ENCODE measurements around the gene CLIC3. TPM values are rescaled to one million over a fixed set of nuclear protein-coding genes. Genes with fewer than 3 reads are reported as not detected.

CLIC3 gene
- total and polyA plus RNA-seq, 10 donors, result 2.9 to 10.7 (median 5.4) TPM

GRCh38 chr9:136977649-136978072 lies 18.7 kb downstream of the CLIC3 start:
- TF ChIP-seq POLR2AphosphoS5 (IDR thresholded peaks at IDR 0.05), result no peak
- TF ChIP-seq POLR2A (IDR thresholded peaks at IDR 0.05), result no peak
- no peak for TF ChIP-seq CTCF (IDR thresholded peaks at IDR 0.05 in 8 of 11, conservative IDR thresholded peaks at IDR 0.05 in 3 of 11)
- no peaks in the 10 kb centered on the region for H3K36me3 ChIP-seq
- H3K4me1 ChIP-seq, result peaks cover 22 to 97% (median 69%) of the 10 kb centered on the region in 6 donors
- no peak for DNase-seq
- intact Hi-C loops (cut with DNase I; ENCODE audit: low total_unique reads), result no loop called here
- peak overlapping the region; percentile 60 to 84 (median 76) for H3K27ac ChIP-seq
- no peaks in the 10 kb centered on the region for H3K9me3 ChIP-seq
- peak overlapping the region; percentile 29 to 69 (median 40) for H3K4me3 ChIP-seq
- peaks cover 0 to 61% (median 9%) of the 10 kb centered on the region in 7 donors for H3K27me3 ChIP-seq (replicated peaks in 1 of 7)
- 35 to 48% (median 38%) methylated on average over 20 to 33 of the region's 33 CpGs; no CpG with 5 or more reads in 1 of the 5 donors for WGBS, 5 donors

GRCh38 chr9:136977223-136977622 lies 19.1 kb downstream of the CLIC3 start, which contains the start of gene PTGDS:
Gene PTGDS (plus strand): TSS chr9:136977504. CDS start chr9:136977579, 75 bp downstream.
- Histone ChIP-seq H3K4me1 (peaks cover 22 to 97% (median 71%) of the 10 kb centered on the region in 6 donors), H3K27me3 (replicated peaks in 1 of 7) (peaks cover 0 to 56% (median 9%) of the 10 kb centered on the region in 7 donors), H3K4me3 (peak within 1 kb of the TSS; percentile 29 to 69 (median 40)), H3K27ac (peak within 1 kb of the TSS; percentile 60 to 84 (median 76)), H3K36me3 (no peaks in the 10 kb centered on the region), H3K9me3 (no peaks in the 10 kb centered on the region)
- intact Hi-C loops (cut with DNase I; ENCODE audit: low total_unique reads), result no loop called here
- 57 to 100% (median 63%) methylated on average over 2 to 10 of the region's 10 CpGs for WGBS, 5 donors
- TF ChIP-seq POLR2AphosphoS5 (IDR thresholded peaks at IDR 0.05) (peak; percentile 45 to 77 (median 71)), CTCF (IDR thresholded peaks at IDR 0.05 in 8 of 11, conservative IDR thresholded peaks at IDR 0.05 in 3 of 11) (no peak), POLR2A (IDR thresholded peaks at IDR 0.05) (no peak)
- no peak for DNase-seq

- Histone ChIP-seq H3K4me1 (peaks cover 19 to 92% (median 63%) of the 10 kb centered on the region in 6 donors), H3K4me3 (peak overlapping the region in 6 of 8 donors; percentile 4 to 35 (median 12)), H3K9me3 (no peaks in the 10 kb centered on the region), H3K27me3 (replicated peaks in 1 of 7) (peaks cover 0 to 47% (median 9%) of the 10 kb centered on the region in 7 donors), H3K27ac (peak overlapping the region; percentile 55 to 84 (median 76)), H3K36me3 (no peaks in the 10 kb centered on the region)
- TF ChIP-seq CTCF (IDR thresholded peaks at IDR 0.05 in 8 of 11, conservative IDR thresholded peaks at IDR 0.05 in 3 of 11) (peak in 10 of 11 experiments; percentile 14 to 61 (median 40)), POLR2AphosphoS5 (IDR thresholded peaks at IDR 0.05) (peak in 2 of 3 donors; percentile 48 to 67), POLR2A (IDR thresholded peaks at IDR 0.05) (no peak)
- 5 to 30% (median 15%) methylated on average over 7 to 14 of the region's 14 CpGs for WGBS, 5 donors
- intact Hi-C loops (cut with DNase I; ENCODE audit: low total_unique reads), result no loop called here
- DNase-seq, result peak; percentile 86
Measured at GRCh38 chr9:136975644-136976043, 20.7 kb downstream of the CLIC3 start.

- H3K9me3 ChIP-seq, result no peaks in the 10 kb centered on the region
- intact Hi-C loops (cut with DNase I; ENCODE audit: low total_unique reads), result no loop called here
- peak; percentile 38 to 81 (median 76) for TF ChIP-seq POLR2AphosphoS5 (IDR thresholded peaks at IDR 0.05)
- no peak for TF ChIP-seq POLR2A (IDR thresholded peaks at IDR 0.05)
- no peak for DNase-seq
- peak overlapping the region in 4 of 8 donors; percentile 4 to 35 (median 16) for H3K4me3 ChIP-seq
- WGBS, 5 donors, result 33 to 69% (median 48%) methylated on average over 3 to 15 of the region's 15 CpGs
- peak overlapping the region; percentile 55 to 84 (median 76) for H3K27ac ChIP-seq
- H3K36me3 ChIP-seq, result no peaks in the 10 kb centered on the region
- H3K27me3 ChIP-seq (replicated peaks in 1 of 7), result peaks cover 0 to 46% (median 9%) of the 10 kb centered on the region in 7 donors
- peaks cover 19 to 86% (median 60%) of the 10 kb centered on the region in 6 donors for H3K4me1 ChIP-seq
Measured at GRCh38 chr9:136974817-136975535, 21.4 kb downstream of the CLIC3 start.

All from spleen (tissue), 11 donors.